ENCODE measurements around the gene VGF.

VGF gene

GRCh38 chr7:101164071-101164840 lies 1.1 kb downstream of the VGF start:
- peak; percentile 39 for DNase-seq

- peak; percentile 38 for DNase-seq
Observed at GRCh38 chr7:101163279-101164070, 1.9 kb downstream of the VGF start.

- peak; percentile 63 for DNase-seq
Observed at GRCh38 chr7:101162551-101163278, 2.7 kb downstream of the VGF start.

- DNase-seq, result no peak
Observed at GRCh38 chr7:101161692-101162471, 3.5 kb downstream of the VGF start.

- no peak for DNase-seq
Observed at GRCh38 chr7:101160910-101161309, 4.5 kb downstream of the VGF start.

GRCh38 chr7:101159696-101160674 lies 5.4 kb downstream of the VGF start:
- no peak for DNase-seq

- DNase-seq, result no peak
Observed at GRCh38 chr7:101156866-101157589, 8.3 kb downstream of the VGF start.

- DNase-seq, result no peak
Observed at GRCh38 chr7:101156277-101156676, 9.1 kb downstream of the VGF start.

- DNase-seq, result no peak
Observed at GRCh38 chr7:101155303-101155702, 10.1 kb downstream of the VGF start.

- no peak for DNase-seq
Observed at GRCh38 chr7:101154693-101155102, 10.7 kb downstream of the VGF start.

- peak; percentile 86 for DNase-seq
Observed at GRCh38 chr7:101153969-101154692, 11.2 kb downstream of the VGF start, which contains the start of gene AP1S1. Gene AP1S1 (plus strand): TSS chr7:101154476. CDS start chr7:101154515, 39 bp downstream.

- no peak for DNase-seq
Observed at GRCh38 chr7:101151908-101152651, 13.3 kb downstream of the VGF start.

- DNase-seq, result no peak
Observed at GRCh38 chr7:101140746-101141382, 24.5 kb downstream of the VGF start.

- no peak for DNase-seq
Observed at GRCh38 chr7:101140339-101140699, 25.1 kb downstream of the VGF start.

GRCh38 chr7:101138213-101138870 lies 27.0 kb downstream of the VGF start:
- peak; percentile 96 for DNase-seq

- no peak for DNase-seq
Observed at GRCh38 chr7:101137651-101138212, 27.6 kb downstream of the VGF start.

GRCh38 chr7:101134399-101134980 lies 30.9 kb downstream of the VGF start:
- peak; percentile 45 for DNase-seq

Data from HCEC 1CT (cell line).